Hindlimb muscle (tissue), 1 donor: ENCODE results near the gene GSTO1. TPM values are rescaled to one million over a fixed set of nuclear protein-coding genes. Genes with fewer than 3 reads are reported as not detected.

Source experiments
- DNase-seq: peaks from one replicate; pipeline ENCODE4 v3.0.0-alpha.2; 2013
- polyA plus RNA-seq: library from polyadenylated mRNA; unstranded; fragments of 120-200 nt; gene quantifications from one replicate; pipeline ENCODE4 v1.2.1, GENCODE V29; 2013; ENCODE audit not compliant: insufficient read length

Gene GSTO1
- polyA plus RNA-seq, 1 donor = 39.1 TPM

DNA sequence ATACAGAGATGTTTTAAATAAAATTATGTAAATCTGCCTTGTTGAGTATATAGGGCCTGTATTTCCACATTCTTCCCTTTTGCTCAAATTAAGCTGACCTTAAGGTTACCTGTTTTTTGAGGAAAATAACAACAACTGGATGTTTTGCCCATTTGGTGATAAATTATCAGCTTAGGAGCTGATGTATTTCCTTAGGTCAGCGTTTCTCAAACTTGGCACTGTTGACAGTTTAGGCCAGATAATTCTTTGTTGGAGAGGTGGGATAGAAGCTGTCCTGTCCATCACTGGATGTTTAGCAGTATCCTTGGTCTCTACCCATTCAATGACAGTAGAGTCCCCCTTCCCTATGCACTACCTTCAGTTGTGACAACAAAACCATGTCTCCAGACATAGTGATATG, 21.5 kb downstream of the GSTO1 start:
- DNase-seq = no peak

DNA sequence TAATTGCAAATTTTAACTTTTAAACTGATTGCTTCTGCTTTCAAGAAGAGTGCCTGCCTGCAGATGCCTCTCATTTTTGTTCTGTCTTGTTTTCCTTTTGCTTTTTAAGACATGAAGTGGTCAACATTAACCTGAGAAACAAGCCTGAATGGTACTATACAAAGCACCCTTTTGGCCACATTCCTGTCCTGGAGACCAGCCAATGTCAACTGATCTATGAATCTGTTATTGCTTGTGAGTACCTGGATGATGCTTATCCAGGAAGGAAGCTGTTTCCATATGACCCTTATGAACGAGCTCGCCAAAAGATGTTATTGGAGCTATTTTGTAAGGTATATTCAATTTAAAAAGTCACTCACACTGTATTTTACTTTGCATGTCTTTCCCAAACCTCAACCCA, 23.1 kb downstream of the GSTO1 start:
- no peak for DNase-seq

DNA sequence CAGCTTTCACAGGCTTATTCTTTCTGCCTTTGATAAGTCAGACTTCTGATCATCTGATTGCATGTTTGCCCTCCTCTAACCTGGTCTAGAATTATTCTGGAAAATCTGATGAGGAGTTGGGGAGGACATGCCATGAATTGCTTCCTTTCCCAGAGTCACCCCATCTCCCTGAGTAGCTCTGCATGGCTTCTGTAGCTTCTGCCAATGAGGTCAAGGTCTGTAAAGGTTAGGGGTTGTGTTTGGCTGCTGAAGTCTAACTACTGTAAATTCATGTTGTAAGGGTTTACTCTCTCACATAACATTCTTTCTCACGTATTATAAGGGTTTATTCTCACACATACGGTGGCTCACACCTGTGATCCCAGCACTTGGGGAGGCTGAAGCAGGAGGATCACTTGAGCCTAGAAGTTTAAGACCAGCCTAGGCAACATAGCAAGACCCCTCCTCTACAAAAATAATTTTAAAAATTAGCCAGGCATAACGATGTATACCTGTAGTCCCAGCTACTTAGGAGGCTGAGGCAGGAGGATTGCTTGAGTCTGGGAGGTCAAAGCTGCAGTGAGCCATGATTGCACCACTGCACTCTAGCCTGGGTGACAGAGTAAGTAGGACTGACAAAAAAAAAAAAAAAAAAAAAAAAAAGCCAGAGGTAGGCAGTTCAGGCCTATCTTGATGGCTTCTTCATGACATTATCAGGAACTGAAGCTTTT, 25.0 kb downstream of the GSTO1 start:
- DNase-seq = no peak

DNA sequence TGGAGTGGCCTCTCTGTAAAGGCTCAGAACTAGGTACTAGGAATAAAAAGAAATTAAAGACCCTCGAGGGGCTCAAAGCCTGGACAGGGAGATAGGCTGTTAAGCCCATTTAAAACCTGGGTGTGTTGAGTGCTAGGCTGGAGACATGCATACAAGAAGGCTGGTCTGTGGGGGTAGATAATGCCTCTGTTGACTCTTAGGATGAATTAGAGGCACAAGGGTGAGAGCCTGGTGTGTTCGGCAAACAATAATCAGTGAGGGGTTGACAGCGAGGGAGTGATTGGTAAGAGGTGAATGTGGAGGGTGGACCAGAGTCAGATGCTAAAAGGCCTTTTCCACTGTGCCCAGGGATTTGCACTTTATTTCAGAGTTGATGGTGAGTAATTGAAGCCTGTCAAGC, 27.0 kb downstream of the GSTO1 start:
- no peak for DNase-seq

DNA sequence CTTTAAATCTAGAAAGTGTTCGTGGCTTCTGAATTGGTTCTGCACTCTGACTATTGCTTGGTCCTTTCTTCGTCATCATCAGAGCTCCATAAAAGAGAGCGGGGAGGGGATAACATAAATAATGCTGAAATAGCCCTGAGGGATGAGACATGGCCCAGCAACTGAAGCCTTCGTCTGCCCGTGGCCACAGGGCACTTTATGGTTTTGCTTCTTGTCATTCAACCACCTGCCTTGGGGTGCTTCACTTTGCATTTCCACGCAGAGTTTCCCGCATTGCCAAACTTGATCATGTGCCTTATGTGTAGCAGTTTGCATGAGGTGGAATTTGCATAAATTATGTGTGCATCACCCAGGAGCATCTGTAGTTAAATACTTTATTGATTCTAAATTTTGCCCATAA, 30.2 kb downstream of the GSTO1 start:
- no peak for DNase-seq

DNA sequence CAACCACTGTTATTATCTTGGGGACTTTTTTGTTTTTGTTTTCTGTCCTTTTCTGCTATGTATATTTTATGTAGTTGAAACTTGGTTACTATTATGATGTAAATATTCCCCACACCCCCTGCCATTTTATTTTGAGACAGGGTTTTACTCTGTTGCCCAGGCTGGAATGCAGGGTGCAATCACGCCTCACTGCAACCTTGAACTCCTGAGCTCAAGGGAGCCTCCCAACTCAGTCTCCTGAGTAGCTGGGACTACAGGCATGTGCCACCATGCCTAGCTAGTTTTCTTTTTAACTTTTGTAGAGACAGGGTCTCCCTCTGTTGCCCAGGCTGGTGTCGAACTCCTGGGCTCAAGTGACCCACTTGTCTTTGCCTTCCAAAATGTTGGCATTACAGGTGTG, 32.2 kb downstream of the GSTO1 start:
- no peak for DNase-seq

DNA sequence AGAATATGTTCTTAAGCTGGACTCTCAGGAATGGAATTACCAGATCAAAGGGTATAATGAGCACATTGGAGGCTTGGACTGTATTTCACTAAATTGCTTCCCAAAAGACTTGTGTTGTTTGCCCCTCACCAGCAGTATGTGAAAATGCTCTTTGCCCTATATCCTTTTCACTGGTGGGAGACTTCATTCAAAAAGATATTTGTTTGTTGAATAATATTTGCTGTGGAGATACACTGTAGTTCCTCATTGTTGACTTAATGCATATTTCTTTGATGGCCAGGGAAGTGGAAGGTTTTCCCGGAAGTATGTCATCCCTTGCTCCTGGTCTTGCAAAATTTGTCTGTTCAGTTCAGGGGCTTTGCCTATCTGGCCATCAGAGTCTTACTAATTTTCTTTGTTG, 33.7 kb downstream of the GSTO1 start:
- no peak for DNase-seq

DNA sequence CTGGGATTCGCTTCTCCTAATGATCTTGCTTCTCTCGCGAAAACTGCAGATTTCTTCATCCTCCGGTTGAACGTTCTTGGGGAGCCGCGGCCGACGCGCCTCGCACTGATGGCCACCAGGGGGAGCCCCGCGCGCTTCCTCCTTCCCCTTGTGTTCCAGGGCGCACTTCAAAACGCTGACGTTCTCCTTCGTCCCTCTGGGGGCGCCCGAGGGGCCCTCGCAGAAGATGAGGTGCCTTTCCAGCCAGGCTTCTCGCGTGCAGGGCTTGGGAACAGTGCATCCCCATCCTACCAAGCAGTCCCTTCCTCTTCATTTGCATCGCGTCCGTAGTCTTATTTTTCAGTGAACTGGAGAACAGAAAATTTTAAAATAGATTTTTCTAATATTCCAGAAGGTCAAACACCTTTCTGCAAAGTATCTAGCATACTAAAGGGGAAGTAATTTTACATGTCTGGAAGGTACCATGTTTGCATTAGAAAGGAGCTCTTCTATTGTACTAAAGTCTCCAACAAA, 36.8 kb downstream of the GSTO1 start:
- peak; percentile 92 for DNase-seq

DNA sequence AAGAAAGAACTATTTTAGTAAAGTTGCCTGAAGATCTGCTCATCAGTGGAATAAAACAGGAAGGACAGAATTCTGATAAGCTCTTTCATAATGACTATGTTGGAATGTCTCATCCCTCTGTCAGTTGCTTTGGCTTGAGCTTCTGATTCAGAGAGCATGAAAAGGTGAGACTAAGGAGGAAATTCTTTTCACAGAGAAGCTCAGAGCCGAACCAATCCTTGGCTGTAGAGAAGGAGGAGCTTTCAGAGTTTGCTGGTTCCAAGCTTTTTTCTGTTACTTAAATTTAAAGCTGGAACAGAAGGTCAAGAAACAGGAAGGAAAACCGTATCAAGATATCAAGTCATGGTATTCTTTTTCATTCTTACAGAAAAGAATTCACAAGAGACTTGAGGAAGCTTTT, 38.3 kb downstream of the GSTO1 start:
- no peak for DNase-seq

DNA sequence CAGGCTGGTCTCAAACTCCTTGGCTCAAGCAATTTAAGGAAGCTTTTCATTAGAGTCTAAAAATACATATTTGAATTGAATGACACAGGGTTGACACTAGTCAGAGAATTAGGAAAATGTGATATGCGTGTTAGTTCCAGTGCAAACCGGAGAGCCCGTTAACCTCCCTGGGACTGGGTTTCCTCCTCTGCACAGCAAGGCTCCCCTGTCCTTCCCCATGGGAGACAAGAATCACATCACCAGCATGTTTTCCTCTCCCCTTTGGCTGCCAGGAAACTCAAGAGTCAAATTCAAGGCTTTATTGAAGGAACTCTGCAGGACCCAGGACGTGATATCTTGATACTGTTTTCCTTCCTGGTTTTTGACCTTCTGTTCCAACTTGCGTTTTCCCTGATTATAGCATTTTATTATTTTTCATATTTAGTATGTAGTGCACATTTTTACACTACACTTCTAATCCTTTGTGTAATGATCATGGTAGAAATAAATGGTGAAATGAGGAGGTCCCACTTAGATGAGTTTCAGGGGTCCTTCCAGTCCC, 39.2 kb downstream of the GSTO1 start:
- no peak for DNase-seq

DNA sequence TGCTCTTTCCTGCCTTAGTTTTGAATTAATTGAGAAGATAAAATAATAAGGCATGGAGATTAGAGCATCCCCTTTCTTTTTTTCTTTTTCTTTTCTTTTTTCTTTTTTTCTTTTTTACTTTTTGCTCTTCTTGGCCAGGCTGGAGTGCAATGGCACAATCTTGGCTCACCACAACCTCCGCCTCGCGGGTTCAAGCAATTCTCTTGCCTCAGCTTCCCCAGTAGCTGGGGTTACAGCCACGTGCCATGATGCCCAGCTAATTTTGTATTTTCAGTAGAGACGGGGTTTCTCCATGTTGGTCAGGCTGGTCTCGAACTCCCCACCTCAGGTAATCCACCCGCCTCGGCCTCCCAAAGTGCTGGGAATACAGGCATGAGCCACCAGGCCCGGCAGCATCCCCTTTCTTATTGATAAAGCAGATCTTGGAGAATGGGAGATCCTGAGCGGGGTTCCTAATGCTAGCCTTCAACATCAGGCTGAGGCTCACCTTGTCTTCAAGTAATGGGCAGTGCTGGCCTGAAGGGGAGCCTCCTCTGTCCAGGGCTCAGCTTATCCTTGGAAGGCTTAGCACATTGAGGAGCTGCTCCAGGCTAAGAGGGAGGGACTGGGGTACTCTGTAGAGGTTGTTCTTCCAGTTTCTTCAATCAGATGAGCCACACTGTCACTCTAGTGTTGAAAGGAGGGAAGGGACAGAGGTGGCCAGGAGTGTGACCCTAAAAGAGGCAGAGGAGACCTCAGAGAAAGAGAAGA, 42.2 kb downstream of the GSTO1 start:
- DNase-seq = no peak

DNA sequence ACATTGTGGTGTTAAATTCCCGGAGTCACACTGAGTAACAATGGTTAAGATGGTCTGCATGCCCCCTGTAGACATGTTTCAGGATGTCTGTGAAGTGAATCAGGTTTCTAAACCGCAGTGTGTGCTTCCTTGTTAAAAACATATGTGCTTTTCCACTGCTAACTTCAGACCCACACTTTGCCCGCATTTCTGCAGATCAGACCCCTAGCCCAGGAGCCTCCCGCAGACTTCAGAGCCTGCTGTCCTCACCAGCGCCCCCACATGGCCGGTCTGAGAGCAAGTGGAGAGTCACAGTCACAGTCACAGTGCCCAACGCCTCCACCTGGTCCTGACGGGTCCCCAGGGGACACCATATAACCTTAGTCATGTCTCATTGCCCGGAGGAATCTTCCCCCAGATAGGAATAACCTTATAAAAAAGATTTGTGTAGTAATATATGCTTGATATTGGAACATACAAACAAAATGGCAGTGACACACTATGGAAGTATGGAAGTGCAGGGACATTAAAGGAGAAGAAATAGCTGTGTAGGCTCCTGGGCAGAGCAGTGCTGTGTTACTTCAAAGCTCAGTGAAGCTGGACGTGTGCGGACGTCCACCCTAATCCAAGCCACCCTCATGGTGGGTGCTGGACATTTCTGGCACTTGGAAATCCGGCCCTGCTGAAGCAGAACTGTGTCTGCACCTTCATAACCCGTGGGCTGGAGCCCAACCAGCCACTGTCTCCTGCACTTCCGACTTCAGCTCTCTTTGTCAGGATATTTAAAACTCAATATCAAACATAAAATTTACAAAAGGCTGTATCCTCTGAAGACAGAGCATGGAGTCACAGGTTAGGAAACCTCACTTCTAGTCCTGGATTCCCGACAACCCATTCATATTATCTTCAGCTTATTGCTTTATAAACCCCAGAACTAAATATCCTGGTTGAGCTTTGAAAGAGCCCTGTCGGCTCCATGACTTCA, 43.3 kb downstream of the GSTO1 start:
- DNase-seq = no peak

DNA sequence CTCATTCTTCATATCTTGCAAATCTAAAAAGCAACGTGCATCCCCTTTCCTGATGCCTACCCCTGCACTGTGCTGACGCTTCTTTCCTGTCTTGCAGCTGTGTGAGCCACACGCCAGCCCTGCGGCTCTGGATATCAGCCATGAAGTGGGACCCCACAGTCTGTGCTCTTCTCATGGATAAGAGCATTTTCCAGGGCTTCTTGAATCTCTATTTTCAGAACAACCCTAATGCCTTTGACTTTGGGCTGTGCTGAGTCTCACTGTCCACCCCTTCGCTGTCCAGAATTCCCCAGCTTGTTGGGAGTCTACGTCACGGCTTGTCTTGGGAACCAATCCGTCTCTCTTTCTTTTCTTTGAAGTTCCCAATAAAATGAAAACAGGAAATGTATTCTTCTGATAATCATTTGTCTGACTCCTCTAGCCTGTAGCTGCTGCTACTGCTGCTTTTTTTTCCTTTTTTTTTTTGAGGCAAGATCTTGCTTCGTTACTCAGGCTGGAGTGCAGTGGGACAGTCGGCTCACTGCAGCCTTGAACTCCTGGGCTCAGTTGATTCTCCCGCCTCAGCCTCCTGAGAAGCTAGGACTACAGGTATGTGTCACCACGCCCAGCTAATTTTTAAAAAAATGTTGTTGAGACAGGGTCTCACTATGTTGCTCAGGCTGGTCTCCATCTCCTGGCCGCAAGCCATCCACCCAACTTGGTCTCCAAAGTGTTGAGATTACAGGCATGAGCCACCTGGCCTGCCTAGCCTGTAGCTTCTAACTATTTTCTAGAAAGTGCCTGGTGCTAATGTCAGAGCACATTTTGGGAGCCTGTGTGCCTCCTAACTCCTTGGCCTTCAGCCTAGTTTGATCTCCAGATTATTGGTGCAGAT, 44.6 kb downstream of the GSTO1 start:
- no peak for DNase-seq

DNA sequence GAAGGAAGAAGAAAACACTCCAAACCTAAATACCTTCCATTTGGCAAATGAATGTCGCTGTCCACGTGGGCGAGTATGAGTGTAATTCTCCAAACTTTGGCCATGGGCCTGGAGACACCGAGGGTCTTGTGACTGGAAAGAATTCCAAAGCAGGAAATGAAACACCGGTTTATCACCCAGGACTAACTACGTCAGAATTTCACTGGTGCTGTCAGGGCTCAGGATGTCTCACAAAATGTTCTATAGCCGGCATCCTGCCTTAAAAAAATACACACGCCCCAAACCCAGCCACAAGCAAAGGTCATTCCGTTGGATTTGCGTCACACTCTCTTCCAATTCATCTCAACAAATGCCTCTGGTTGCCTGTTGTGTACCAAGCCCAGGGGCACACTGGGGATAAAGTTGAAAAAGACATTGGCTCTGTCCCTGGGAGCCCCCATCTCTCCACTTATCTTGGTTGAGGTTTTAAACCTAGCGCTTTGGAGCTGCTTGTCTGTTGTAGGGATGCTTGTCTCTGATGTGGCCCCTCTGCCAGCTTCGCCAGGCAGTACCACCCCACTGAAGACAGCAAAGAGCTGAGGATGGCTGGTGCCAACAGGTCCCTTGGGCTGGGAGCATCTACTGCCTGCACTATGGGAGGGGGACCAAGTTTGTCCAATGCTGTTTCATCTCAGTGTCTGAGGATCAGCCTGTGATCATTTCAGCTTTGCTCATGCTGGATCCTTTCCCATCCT, 45.5 kb downstream of the GSTO1 start:
- DNase-seq = peak; percentile 79

DNA sequence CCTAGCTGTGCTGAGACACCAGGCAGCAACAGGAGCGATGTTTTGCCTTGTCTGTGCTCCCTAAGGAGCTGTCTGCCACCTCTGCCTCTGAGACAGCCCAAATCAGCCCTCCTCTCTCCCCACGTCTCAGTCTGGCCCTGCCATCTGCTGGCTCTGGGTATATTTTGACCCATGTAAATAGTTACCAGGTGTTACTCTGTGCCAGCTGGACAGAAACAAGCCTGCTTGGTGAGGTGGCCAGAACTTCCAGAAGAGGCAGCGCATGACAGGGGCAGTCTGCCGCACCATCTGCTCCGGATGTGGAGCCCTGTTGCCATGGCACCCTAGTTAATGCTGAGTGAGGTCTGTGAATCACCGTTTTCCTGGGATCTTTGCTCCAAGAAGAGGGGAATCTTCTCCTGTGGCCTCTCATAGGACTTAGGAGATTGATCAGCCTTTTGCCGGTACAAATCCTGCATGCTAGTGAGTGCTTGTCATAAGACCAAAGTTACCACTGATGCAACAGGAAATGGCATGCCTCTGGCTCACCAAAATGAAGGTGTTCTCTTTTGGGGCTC, 46.1 kb downstream of the GSTO1 start:
- peak; percentile 66 for DNase-seq

DNA sequence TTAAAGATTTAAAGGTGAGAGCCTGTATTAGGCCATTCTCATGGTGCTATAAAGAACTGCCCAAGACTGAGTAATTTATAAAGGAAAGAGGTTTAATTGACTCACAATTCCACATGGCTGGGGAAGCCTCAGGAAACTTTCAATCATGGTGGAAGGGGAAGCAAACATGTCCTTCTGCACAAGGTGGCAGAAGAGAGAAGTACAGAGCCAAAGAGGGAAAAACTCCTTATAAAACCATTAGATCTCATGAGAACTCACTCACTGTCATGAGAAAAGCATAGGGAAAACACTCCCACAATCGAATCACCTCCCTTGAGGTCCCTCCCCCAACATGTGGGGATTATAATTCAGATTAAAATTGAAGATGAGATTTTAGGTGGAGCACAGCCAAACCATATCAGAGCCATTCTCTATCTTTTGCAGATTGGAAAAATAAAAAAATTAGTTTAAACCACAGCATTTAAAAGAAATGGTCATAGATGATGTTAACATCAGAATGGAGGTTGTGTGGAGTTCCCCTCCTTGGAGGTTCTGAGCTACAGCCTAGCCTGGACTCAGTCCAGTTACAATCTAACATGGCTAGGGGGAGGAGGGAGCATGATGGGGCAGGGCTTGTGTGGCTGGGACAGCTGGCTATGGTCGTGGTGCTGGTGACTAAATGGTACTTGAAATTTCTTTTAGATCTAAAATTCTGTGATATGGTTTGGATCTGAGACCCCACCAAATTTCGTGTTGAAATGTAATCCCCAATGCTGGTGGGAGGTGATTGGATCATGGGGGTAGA, 47.4 kb downstream of the GSTO1 start:
- no peak for DNase-seq

DNA sequence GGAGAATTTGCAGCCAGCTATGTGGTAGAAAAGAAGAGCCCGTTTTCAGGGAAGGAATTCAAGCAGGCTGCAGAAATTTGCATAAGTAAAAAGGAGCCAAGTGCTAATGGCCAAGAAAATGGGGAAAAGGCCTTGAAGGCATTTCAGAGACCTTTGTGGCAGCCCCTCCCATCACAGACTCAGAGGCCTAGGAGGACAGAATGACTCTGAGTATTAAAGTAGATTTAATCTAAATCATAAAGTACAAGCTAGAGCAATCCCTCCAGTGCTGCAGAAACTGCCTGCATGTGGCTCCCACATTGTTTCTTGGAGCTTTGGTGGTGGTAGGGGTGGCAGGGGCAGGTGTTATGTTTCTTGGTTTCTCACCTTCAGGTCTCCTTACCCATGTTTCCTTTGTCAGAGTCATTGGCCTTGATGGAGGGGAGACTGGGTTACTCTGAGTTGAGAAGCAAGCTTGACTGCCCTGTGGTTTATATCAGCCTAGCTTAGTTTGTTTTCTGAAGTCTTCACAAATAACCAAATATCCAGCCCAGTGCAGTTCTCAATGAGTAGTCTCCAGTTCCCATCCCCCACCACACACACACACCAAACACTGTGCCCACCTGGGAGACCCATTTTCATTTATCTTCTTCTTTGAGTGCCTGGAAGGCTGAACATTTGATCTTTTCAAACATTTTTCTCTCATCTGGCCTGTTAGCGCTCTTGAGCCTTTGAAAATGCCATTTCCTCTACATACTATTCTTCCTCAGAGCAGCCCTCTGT, 49.1 kb downstream of the GSTO1 start:
- no peak for DNase-seq

DNA sequence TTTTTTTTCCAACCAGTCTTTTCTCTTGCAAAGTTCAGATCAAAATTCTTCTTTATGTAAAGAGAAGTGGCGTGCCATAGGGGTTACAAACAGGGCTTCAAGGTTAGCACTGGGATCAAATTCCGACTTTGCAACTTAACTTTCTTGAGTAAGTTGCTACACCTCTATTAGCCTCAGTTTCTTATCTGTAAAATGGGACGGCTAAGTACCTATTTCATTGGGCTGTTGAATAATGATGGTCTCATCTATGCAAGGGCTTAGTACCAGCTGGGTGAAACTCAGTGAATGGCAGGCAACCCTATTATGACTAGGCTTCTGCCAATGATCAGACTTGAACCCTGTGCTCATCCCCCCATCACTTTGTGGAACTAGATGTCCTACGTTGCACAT, 49.7 kb downstream of the GSTO1 start:
- no peak for DNase-seq

DNA sequence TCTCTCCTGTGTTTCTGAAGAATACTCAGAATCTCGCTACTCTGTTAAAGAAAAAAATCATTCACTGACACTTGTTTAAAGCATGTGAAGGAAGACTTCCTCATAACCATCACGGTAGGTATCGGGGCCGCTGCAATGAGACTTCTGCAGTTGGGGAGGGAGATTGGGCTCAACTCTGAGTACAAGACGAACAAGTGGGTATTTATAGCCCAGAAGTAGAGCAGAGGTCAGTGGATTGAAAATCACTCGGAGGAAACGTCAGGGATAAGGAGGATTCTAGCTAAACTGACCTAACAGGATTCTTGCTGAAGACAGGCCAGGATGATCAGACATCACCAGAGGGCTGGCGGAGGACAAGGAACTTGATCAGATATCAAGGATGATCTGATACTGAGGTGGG, 50.2 kb downstream of the GSTO1 start:
- DNase-seq = no peak
